Endothelial cell of umbilical vein (primary cell): ENCODE data around the gene INKA1. TPM values are rescaled to one million over a fixed set of nuclear protein-coding genes. Genes with fewer than 3 reads are reported as not detected.

Experiments
- BruUV-seq: library from RNA; stranded (reverse); fragments of 400-500 nt; replicated peaks from 2 replicates; lab custom pipeline; 2021; lab: Mats Ljungman, UMichigan
- CTCF ChIA-PET: fragments of 300-600, 350-600 bp; sonication (Branson Sonifier 250); formaldehyde crosslinking; loops from one replicate; lab custom pipeline; 2021; ENCODE audit warnings: antibody characterized with exemption, inconsistent platforms; lab: Charles Lee
- POLR2A ChIA-PET: fragments of 300-600, 350-600 bp; sonication (Branson Sonifier 250); formaldehyde crosslinking; loops from one replicate; lab custom pipeline; 2021; ENCODE audit warnings: antibody characterized with exemption, inconsistent platforms; lab: Charles Lee
- DNase-seq: peaks from one replicate; pipeline ENCODE4 v3.0.0-alpha.2; 2011; ENCODE audit warnings: low read depth, low spot score
- FAIRE-seq: peaks from 2 replicates; lab custom pipeline; 2011; peaks lifted over from hg19 to GRCh38; lab: Jason Lieb, UNC
- H2AFZ ChIP-seq: 2 replicates; pipeline ENCODE4 v1.6.0; 2012; ENCODE audit warnings: low read depth, low read length, control low read depth, inconsistent platforms
- H3K27ac ChIP-seq: 2 replicates; pipeline ENCODE4 v1.5.1; 2011; ENCODE audit warnings: low read depth, mild to moderate bottlenecking, control low read depth, low read length, moderate library complexity; ENCODE audit not compliant: insufficient read depth
- H3K27me3 ChIP-seq, 2 experiments: 2 replicates each; pipeline versions ENCODE4 v1.6.0 to v1.6.1; 2011; ENCODE audit warnings: low read length in 2 of 2, mixed read lengths in 1 of 2; ENCODE audit not compliant: control insufficient read depth in 2 of 2, insufficient read depth in 2 of 2
- H3K36me3 ChIP-seq, 2 experiments: 2 replicates in 1 of 2; 3 replicates in 1 of 2; pipeline ENCODE4 v1.5.1; 2011; ENCODE audit warnings: low read length in 2 of 2, mild to moderate bottlenecking in 1 of 2, moderate library complexity in 1 of 2; ENCODE audit not compliant: control insufficient read depth in 2 of 2, insufficient read depth in 2 of 2; ENCODE audit errors: extremely low read depth in 1 of 2
- H3K4me1 ChIP-seq: 3 replicates; pipeline ENCODE4 v1.5.1; 2011; ENCODE audit warnings: mild to moderate bottlenecking, low read length; ENCODE audit not compliant: control insufficient read depth, insufficient read depth; ENCODE audit errors: extremely low read depth
- H3K4me2 ChIP-seq: 2 replicates; pipeline ENCODE4 v1.6.1; 2011; ENCODE audit warnings: low read length, control low read depth, mixed read lengths; ENCODE audit not compliant: insufficient read depth
- H3K4me3 ChIP-seq, 3 experiments: fragments of 200-600 bp in 1 of 3; sonication (generic), shearing (Covaris generic) in 1 of 3; replicated peaks in 1 of 3; 2 replicates each; pipeline ENCODE4 v1.5.1; 2011 to 2016; ENCODE audit warnings: control low read depth in 3 of 3, low read length in 3 of 3, mild to moderate bottlenecking in 2 of 3, inconsistent platforms in 1 of 3, low read depth in 1 of 3, moderate library complexity in 1 of 3; ENCODE audit not compliant: insufficient read depth in 1 of 3
- H3K79me2 ChIP-seq: 2 replicates; pipeline ENCODE4 v1.6.0; 2012; ENCODE audit warnings: low read length, inconsistent platforms; ENCODE audit not compliant: control insufficient read depth, insufficient read depth
- H3K9ac ChIP-seq: replicated peaks from 2 replicates; pipeline ENCODE3; 2011; ENCODE audit warnings: low read length, control low read depth; ENCODE audit not compliant: insufficient read depth; ENCODE audit errors: extremely low read depth
- H3K9me1 ChIP-seq: replicated peaks from 3 replicates; pipeline ENCODE4 v1.6.0; 2011; ENCODE audit warnings: mild to moderate bottlenecking, low read length; ENCODE audit not compliant: control insufficient read depth, insufficient read depth; ENCODE audit errors: extremely low read depth
- H3K9me3 ChIP-seq: replicated peaks from 2 replicates; pipeline ENCODE4 v1.5.1; 2012; ENCODE audit warnings: low read length, inconsistent platforms; ENCODE audit not compliant: control insufficient read depth, insufficient read depth
- H4K20me1 ChIP-seq: replicated peaks from 2 replicates; pipeline ENCODE3; 2011; ENCODE audit warnings: mild to moderate bottlenecking, low read length; ENCODE audit not compliant: control insufficient read depth, insufficient read depth; ENCODE audit errors: extremely low read depth
- FOS ChIP-seq: IDR thresholded peaks from 2 replicates; pipeline ENCODE4 v1.6.1; 2011; ENCODE audit warnings: mild to moderate bottlenecking, low read length, moderate library complexity, borderline replicate concordance; ENCODE audit not compliant: insufficient read depth
- GATA2 ChIP-seq: IDR thresholded peaks from 2 replicates; pipeline ENCODE4 v1.7.0; 2011; ENCODE audit warnings: low read depth, mild to moderate bottlenecking, moderate library complexity, mixed read lengths, low read length; ENCODE audit not compliant: insufficient read length, insufficient read depth
- JUN ChIP-seq: IDR thresholded peaks from 2 replicates; pipeline ENCODE4 v1.6.1; 2011; ENCODE audit warnings: borderline replicate concordance, low read depth; ENCODE audit not compliant: insufficient read length, insufficient read depth
- POLR2A ChIP-seq: IDR thresholded peaks from 2 replicates; pipeline ENCODE4 v1.6.1; 2012; ENCODE audit warnings: low read depth, mild to moderate bottlenecking, control low read depth, low read length
- POLR2AphosphoS5 ChIP-seq: IDR thresholded peaks from 2 replicates; pipeline ENCODE4 v1.6.1; 2012; ENCODE audit warnings: low read depth, mild to moderate bottlenecking, control low read depth, low read length, moderate library complexity; ENCODE audit not compliant: insufficient read depth
- dilution Hi-C: fragments of 300-500 bp; cut with MboI; formaldehyde crosslinking; loops from one replicate; pipeline ENCODE4 v1.15.0; 2019; ENCODE audit warnings: low sequenced_read_pairs; ENCODE audit not compliant: extremely low pct_ligation_motif_present
- intact Hi-C: fragments of 100-400 bp; cut with micrococcal nuclease; formaldehyde crosslinking; loops from one replicate; pipeline ENCODE4 v1.10.0; 2022
- polyA plus RNA-seq, 4 experiments: library from polyadenylated mRNA; depleted of rRNA in 3 of 4; stranded (reverse) in 3 of 4; unstranded in 1 of 4; fragments of >200 nt; gene quantifications; 2 replicates each; pipeline versions ENCODE4 v1.2.1 to v1.2.3, GENCODE V29; 2011 to 2012; ENCODE audit warnings: missing spikeins in 1 of 4
- total RNA-seq: library from RNA; stranded (reverse); gene quantifications from 2 replicates; pipeline ENCODE4 v1.2.3, GENCODE V29; 2021
- TF ChIP-seq, protein P1 (sequence below), 2 donors: IDR thresholded peaks; 1 replicate in 1 of 2; 2 replicates in 1 of 2; pipeline ENCODE4 v1.5.1; 2011; ENCODE audit warnings: low read length in 2 of 2, mild to moderate bottlenecking in 2 of 2, moderate library complexity in 2 of 2, control low read depth in 1 of 2, inconsistent platforms in 1 of 2, low read depth in 1 of 2; ENCODE audit not compliant: insufficient read depth in 1 of 2; ENCODE audit errors: extremely low read depth in 1 of 2
- TF ChIP-seq, protein P2 (sequence below): IDR thresholded peaks from 2 replicates; pipeline ENCODE4 v1.6.1; 2011; ENCODE audit not compliant: insufficient read depth, insufficient read length

Gene INKA1
- total and polyA plus RNA-seq, 2 donors (not counting 3 experiments of a cell fraction or from before 2014, with no cell fraction given): 24.0 to 37.8 TPM

DNA sequence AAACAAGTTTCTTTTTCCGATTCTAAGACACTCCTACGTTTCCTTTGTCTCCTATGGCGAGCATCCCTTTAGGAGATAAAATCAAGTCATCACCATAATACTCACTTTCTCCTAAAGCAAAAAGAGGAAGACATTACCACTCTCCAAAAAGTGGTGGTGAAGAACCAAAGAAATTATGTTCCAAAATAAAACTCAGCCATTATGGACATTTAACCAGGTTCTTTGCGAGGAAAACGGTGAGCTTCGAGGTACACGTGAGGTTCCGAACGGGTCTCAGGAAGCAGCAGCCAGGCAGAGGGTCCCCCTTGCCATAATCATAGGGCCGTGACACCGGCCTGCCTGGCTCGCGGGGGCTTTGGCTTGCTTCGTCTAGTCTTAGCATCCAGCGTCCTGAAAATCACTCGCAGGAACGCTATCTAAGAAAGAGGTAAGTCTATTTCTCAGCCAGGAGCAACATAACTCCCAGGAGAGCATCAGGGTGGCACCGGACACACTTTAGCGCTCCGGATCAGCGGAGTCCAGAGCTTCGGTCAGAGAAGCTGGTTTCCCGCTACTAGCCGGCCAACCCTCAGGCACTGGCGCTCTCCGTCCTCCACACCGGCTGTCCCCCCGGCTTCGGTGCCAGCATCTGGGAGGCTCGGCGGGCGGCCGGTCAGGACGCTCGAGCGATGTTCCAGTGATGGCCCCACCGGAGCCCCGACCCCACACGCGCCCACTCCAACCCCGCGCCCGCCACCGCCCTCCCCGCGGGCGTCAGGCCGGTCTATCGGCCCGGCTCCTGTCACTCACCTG is 17.3 kb upstream of the INKA1 start:
- intact Hi-C loops: loop anchor here (1.0 to 5.0 kb wide), 3 partner anchors 17 to 233 kb away; partner anchors contain the start of gene BSN
- H2AFZ ChIP-seq: peak overlapping the region; percentile 35
- peak overlapping the region; percentile 85 for H3K9ac ChIP-seq
- H3K4me3 ChIP-seq: peak overlapping the region; percentile 74 to 85 (median 80)
- BruUV-seq: TSS peak; percentile 31
- DNase-seq (peak; percentile 62), FAIRE-seq (peak; percentile 62)
- H3K9me1 ChIP-seq: no peaks in the 10 kb centered on the region
- no peaks in the 10 kb centered on the region for H4K20me1 ChIP-seq
- ChIA-PET POLR2A (interaction anchor here (0.6 to 1.2 kb wide), 3 partner anchors 19 to 53 kb away, joined by 3 to 12 read pairs (median 4); no protein-coding TSS in a partner anchor), CTCF (interaction anchor here (1.0 to 1.9 kb wide), 6 partner anchors 14 to 336 kb away, joined by 3 to 11 read pairs (median 3); partner anchors contain the start of genes CDHR4 and INKA1)
- H3K4me1 ChIP-seq: peaks cover 11% of the 10 kb centered on the region
- dilution Hi-C loops: no loop called here
- H3K79me2 ChIP-seq: peaks cover 46% of the 10 kb centered on the region
- H3K27me3 ChIP-seq: no peaks in the 10 kb centered on the region
- H3K9me3 ChIP-seq: no peaks in the 10 kb centered on the region
- peak overlapping the region; percentile 37 for H3K27ac ChIP-seq
- H3K36me3 ChIP-seq: peaks cover under 1 to 12% of the 10 kb centered on the region in 2 experiments
- H3K4me2 ChIP-seq: peak overlapping the region; percentile 62
- TF ChIP-seq GATA2: no peak
- TF ChIP-seq FOS: no peak
- no peak for TF ChIP-seq POLR2AphosphoS5
- no peak for TF ChIP-seq JUN
- TF ChIP-seq, protein P1, sequence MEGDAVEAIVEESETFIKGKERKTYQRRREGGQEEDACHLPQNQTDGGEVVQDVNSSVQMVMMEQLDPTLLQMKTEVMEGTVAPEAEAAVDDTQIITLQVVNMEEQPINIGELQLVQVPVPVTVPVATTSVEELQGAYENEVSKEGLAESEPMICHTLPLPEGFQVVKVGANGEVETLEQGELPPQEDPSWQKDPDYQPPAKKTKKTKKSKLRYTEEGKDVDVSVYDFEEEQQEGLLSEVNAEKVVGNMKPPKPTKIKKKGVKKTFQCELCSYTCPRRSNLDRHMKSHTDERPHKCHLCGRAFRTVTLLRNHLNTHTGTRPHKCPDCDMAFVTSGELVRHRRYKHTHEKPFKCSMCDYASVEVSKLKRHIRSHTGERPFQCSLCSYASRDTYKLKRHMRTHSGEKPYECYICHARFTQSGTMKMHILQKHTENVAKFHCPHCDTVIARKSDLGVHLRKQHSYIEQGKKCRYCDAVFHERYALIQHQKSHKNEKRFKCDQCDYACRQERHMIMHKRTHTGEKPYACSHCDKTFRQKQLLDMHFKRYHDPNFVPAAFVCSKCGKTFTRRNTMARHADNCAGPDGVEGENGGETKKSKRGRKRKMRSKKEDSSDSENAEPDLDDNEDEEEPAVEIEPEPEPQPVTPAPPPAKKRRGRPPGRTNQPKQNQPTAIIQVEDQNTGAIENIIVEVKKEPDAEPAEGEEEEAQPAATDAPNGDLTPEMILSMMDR (IDR thresholded peaks at IDR 0.05; ENCODE audit: extremely low read depth in 1 of 2, insufficient read depth in 1 of 2, low read depth in 1 of 2, low read length in 2 of 2): no peak
- TF ChIP-seq POLR2A: no peak
- TF ChIP-seq, protein P2, sequence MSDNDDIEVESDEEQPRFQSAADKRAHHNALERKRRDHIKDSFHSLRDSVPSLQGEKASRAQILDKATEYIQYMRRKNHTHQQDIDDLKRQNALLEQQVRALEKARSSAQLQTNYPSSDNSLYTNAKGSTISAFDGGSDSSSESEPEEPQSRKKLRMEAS: no peak
